B cell (primary cell): ENCODE results near the gene NWD2.

Experiments
- CTCF ChIP-seq: fragments of 200-600 bp; IDR thresholded peaks from one replicate; pipeline ENCODE4 v1.8.0; 2022; ENCODE audit warnings: antibody characterized with exemption, mild to moderate bottlenecking
- EZH2 ChIP-seq: IDR thresholded peaks from 2 replicates; pipeline ENCODE4 v1.6.1; 2012; ENCODE audit warnings: borderline replicate concordance, low read depth, mild to moderate bottlenecking, moderate library complexity, low read length; ENCODE audit not compliant: insufficient read depth, poor library complexity, severe bottlenecking

GRCh38 chr4:37367901-37368300 is 123.4 kb downstream of the NWD2 start:
- no peak for TF ChIP-seq CTCF
- no peak for TF ChIP-seq EZH2
